ENCODE results near the gene RASGRP1.

Gene RASGRP1

DNA sequence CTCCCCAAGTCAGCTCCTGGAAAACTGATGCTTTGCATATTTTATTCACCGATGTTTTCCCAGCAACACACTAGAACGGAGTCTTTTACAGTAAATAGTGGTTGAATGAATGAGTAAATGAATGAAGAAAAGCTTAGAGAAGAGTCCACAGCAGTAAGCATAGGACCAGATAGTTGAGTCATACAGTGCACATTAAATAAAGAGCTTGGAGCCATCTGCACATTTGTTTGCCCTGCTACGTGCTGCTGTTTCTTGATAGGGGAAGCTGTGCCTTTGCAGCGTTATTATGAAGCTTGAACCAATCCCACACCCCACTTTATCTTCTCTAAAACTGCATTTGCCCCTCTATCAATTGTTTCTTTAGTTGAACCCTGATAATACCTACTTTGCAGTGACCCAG lies 109.5 kb downstream of the RASGRP1 start:
- peaks cover 42% of the 10 kb centered on the region for H3K4me1 ChIP-seq (ENCODE audit: low read length)
- peaks cover 23% of the 10 kb centered on the region for H3K36me3 ChIP-seq (replicated peaks; ENCODE audit: low read depth, low read length)
- TF ChIP-seq, protein P1, sequence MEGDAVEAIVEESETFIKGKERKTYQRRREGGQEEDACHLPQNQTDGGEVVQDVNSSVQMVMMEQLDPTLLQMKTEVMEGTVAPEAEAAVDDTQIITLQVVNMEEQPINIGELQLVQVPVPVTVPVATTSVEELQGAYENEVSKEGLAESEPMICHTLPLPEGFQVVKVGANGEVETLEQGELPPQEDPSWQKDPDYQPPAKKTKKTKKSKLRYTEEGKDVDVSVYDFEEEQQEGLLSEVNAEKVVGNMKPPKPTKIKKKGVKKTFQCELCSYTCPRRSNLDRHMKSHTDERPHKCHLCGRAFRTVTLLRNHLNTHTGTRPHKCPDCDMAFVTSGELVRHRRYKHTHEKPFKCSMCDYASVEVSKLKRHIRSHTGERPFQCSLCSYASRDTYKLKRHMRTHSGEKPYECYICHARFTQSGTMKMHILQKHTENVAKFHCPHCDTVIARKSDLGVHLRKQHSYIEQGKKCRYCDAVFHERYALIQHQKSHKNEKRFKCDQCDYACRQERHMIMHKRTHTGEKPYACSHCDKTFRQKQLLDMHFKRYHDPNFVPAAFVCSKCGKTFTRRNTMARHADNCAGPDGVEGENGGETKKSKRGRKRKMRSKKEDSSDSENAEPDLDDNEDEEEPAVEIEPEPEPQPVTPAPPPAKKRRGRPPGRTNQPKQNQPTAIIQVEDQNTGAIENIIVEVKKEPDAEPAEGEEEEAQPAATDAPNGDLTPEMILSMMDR (IDR thresholded peaks at IDR 0.05; ENCODE audit: low read depth, low read length): no peak
- TF ChIP-seq EZH2phosphoT487 (IDR thresholded peaks at IDR 0.05; ENCODE audit: low read depth): no peak
- peak overlapping the region; percentile 69 for H3K27ac ChIP-seq (ENCODE audit: low read length)
- peak overlapping the region; percentile 93 for H3K4me3 ChIP-seq (ENCODE audit: low read length)
- H3K79me2 ChIP-seq (ENCODE audit: low read length): peaks cover 62% of the 10 kb centered on the region
- peak overlapping the region; percentile 96 for H3K9ac ChIP-seq (ENCODE audit: low read length)
- peak overlapping the region; percentile 93 for H3K4me2 ChIP-seq (ENCODE audit: low read length)
- no peaks in the 10 kb centered on the region for H3K9me3 ChIP-seq (ENCODE audit: insufficient read depth, low read length)
- no peaks in the 10 kb centered on the region for H3K27me3 ChIP-seq (ENCODE audit: low read depth, low read length)
- H2AFZ ChIP-seq (ENCODE audit: low read depth, low read length): no peak overlapping the region
- peaks cover 29% of the 10 kb centered on the region for H4K20me1 ChIP-seq (ENCODE audit: insufficient read depth, low read length)

DNA sequence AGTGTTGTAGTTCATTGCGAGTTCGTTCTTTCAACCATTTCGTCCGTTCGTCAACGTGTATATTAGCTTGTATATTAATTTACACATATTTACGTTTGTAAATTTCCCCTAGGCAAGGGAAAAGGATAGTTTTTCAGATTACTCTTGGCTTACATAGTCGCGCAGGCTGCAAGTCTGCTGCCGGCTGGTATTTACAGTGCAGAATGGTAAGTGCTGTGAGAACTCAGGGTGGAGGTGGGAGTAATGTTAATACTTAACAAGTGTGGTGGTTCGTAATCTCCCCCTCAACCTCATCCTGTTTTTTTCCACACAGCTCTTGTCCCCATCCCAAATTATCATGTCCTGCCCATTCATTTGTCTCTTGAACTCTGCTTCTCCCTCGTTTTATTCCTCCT lies 109.9 kb downstream of the RASGRP1 start:
- TF ChIP-seq EZH2phosphoT487 (IDR thresholded peaks at IDR 0.05; ENCODE audit: low read depth): no peak
- TF ChIP-seq, protein P1 (IDR thresholded peaks at IDR 0.05; ENCODE audit: low read depth, low read length): no peak
- Histone ChIP-seq H3K4me3 (ENCODE audit: low read length) (peak overlapping the region; percentile 93), H3K79me2 (ENCODE audit: low read length) (peaks cover 58% of the 10 kb centered on the region), H2AFZ (ENCODE audit: low read depth, low read length) (peak overlapping the region; percentile 68; the same call in 1 of the 2 replicates), H3K9ac (ENCODE audit: low read length) (peak overlapping the region; percentile 96), H3K4me1 (ENCODE audit: low read length) (peaks cover 38% of the 10 kb centered on the region), H3K4me2 (ENCODE audit: low read length) (peak overlapping the region; percentile 93), H3K36me3 (replicated peaks; ENCODE audit: low read depth, low read length) (peaks cover 23% of the 10 kb centered on the region), H4K20me1 (ENCODE audit: insufficient read depth, low read length) (peaks cover 29% of the 10 kb centered on the region), H3K27me3 (ENCODE audit: low read depth, low read length) (no peaks in the 10 kb centered on the region), H3K27ac (ENCODE audit: low read length) (peak overlapping the region; percentile 69), H3K9me3 (ENCODE audit: insufficient read depth, low read length) (no peaks in the 10 kb centered on the region)

DNA sequence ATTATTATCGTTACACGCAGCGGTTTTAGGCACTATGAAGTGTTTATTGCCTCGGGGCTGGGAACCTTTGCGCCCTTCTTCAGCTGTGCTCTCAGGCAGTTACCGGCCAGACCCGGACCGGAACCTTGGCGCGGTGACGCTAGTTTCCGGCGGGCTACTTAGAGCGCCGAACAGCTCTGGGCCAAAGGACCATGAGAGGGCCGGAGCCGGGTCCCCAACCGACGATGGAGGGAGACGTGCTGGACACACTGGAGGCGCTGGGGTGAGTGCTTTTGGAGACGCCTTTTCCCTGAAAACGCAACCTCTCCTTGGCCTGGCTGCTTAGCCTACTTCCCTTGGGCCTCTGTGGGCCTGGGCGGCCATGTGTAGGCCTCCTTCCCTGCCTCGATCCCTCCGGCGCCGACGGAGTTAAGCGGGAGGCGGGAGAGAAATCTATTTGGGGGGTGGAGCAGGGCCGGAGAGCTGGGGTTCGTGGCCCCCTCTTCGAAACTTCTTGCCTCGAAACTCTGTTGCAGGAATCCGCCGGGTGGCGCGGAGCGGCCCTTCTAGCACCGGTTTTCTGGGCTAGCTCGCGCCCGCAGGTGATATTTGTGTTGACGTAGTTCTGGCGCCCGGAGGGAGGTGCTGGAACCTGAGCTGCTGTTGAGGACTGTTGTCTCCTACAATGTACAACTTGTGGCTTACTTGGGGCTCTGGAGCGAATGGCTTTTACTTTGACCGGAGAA lies 110.5 kb downstream of the RASGRP1 start, which contains the start of gene FAM98B:
Gene FAM98B (plus strand): TSS at position 157 of the 725 bp plus-strand sequence. CDS start 35 bp downstream, at position 192.
- peak within 1 kb of the TSS; percentile 93 for H3K4me3 ChIP-seq (ENCODE audit: low read length)
- H3K36me3 ChIP-seq (replicated peaks; ENCODE audit: low read depth, low read length): peaks cover 22% of the 10 kb centered on the region
- TF ChIP-seq, protein P1 (IDR thresholded peaks at IDR 0.05; ENCODE audit: low read depth, low read length): no peak; the same call in 1 of the 2 replicates
- TF ChIP-seq EZH2phosphoT487 (IDR thresholded peaks at IDR 0.05; ENCODE audit: low read depth): no peak
- no peaks in the 10 kb centered on the region for H3K9me3 ChIP-seq (ENCODE audit: insufficient read depth, low read length)
- H3K27me3 ChIP-seq (ENCODE audit: low read depth, low read length): no peaks in the 10 kb centered on the region
- H3K27ac ChIP-seq (ENCODE audit: low read length): peak within 1 kb of the TSS; percentile 69
- H4K20me1 ChIP-seq (ENCODE audit: insufficient read depth, low read length): peaks cover 29% of the 10 kb centered on the region
- peaks cover 33% of the 10 kb centered on the region for H3K4me1 ChIP-seq (ENCODE audit: low read length)
- H2AFZ ChIP-seq (ENCODE audit: low read depth, low read length): peak within 1 kb of the TSS; percentile 92
- H3K9ac ChIP-seq (ENCODE audit: low read length): peak within 1 kb of the TSS; percentile 96
- H3K4me2 ChIP-seq (ENCODE audit: low read length): peak within 1 kb of the TSS; percentile 93
- peaks cover 52% of the 10 kb centered on the region for H3K79me2 ChIP-seq (ENCODE audit: low read length)

GRCh38 chr15:38441130-38441519 lies 123.5 kb downstream of the RASGRP1 start:
- Histone ChIP-seq H3K4me2 (ENCODE audit: low read length) (peak overlapping the region; percentile 53), H3K9ac (ENCODE audit: low read length) (no peak overlapping the region), H3K79me2 (ENCODE audit: low read length) (no peaks in the 10 kb centered on the region), H3K27ac (ENCODE audit: low read length) (no peak overlapping the region), H2AFZ (ENCODE audit: low read depth, low read length) (peak overlapping the region; percentile 68), H3K9me3 (ENCODE audit: insufficient read depth, low read length) (peaks cover 9% of the 10 kb centered on the region; the same call in 1 of the 2 replicates), H4K20me1 (ENCODE audit: insufficient read depth, low read length) (no peaks in the 10 kb centered on the region), H3K27me3 (ENCODE audit: low read depth, low read length) (peaks cover 5% of the 10 kb centered on the region; the same call in 1 of the 2 replicates), H3K4me3 (ENCODE audit: low read length) (no peak overlapping the region), H3K4me1 (ENCODE audit: low read length) (peaks cover 12% of the 10 kb centered on the region), H3K36me3 (replicated peaks; ENCODE audit: low read depth, low read length) (no peaks in the 10 kb centered on the region)
- TF ChIP-seq EZH2phosphoT487 (IDR thresholded peaks at IDR 0.05; ENCODE audit: low read depth): no peak
- TF ChIP-seq, protein P1 (IDR thresholded peaks at IDR 0.05; ENCODE audit: low read depth, low read length): no peak

Data from OCI-LY3 (cell line).